ENCODE results near the gene FYB1.

The FYB1 gene

GRCh38 chr5:39219437-39219836 is at the start of gene FYB1:
Gene FYB1 (minus strand): TSS chr5:39219563. CDS start chr5:39202960, 16,603 bp downstream.
- TF ChIP-seq CTCF (IDR thresholded peaks at IDR 0.05): no peak

- no peak for TF ChIP-seq CTCF (IDR thresholded peaks at IDR 0.05)
Measured at GRCh38 chr5:39267186-39267585, 47.8 kb upstream of the FYB1 start.

GRCh38 chr5:39266442-39266841 is 47.1 kb upstream of the FYB1 start:
- TF ChIP-seq CTCF (IDR thresholded peaks at IDR 0.05): no peak

- no peak for TF ChIP-seq CTCF (IDR thresholded peaks at IDR 0.05)
Measured at GRCh38 chr5:39264528-39264927, 45.2 kb upstream of the FYB1 start.

GRCh38 chr5:39262981-39263380 is 43.6 kb upstream of the FYB1 start:
- no peak for TF ChIP-seq CTCF (IDR thresholded peaks at IDR 0.05)

GRCh38 chr5:39260095-39260494 is 40.7 kb upstream of the FYB1 start:
- TF ChIP-seq CTCF (IDR thresholded peaks at IDR 0.05): no peak

GRCh38 chr5:39257554-39257953 is 38.2 kb upstream of the FYB1 start:
- no peak for TF ChIP-seq CTCF (IDR thresholded peaks at IDR 0.05)

GRCh38 chr5:39256477-39257235 is 37.3 kb upstream of the FYB1 start:
- no peak for TF ChIP-seq CTCF (IDR thresholded peaks at IDR 0.05)

All from LNCAP (cell line).